ENCODE data around the gene ARHGEF28. TPM values are rescaled to one million over a fixed set of nuclear protein-coding genes. Genes with fewer than 3 reads are reported as not detected.

Gene ARHGEF28
- total RNA-seq, 1 donor from 2014 or later, result 8.5 TPM

GRCh38 chr5:73783828-73784227 lies 157.8 kb downstream of the ARHGEF28 start:
- Mint-ChIP-seq H3K9me3 (ENCODE audit: unreplicated experiment) (no peaks in the 10 kb centered on the region), H3K27ac (ENCODE audit: unreplicated experiment) (no peak overlapping the region), H3K4me3 (ENCODE audit: unreplicated experiment) (no peak overlapping the region), H3K4me1 (ENCODE audit: low read depth, unreplicated experiment) (no peaks in the 10 kb centered on the region), H3K36me3 (ENCODE audit: low read depth, unreplicated experiment) (no peaks in the 10 kb centered on the region), H3K27me3 (ENCODE audit: low read depth, unreplicated experiment) (no peaks in the 10 kb centered on the region)
- H3K79me2 ChIP-seq (ENCODE audit: insufficient read depth, low read length), result no peaks in the 10 kb centered on the region
- no peaks in the 10 kb centered on the region for H3K27me3 ChIP-seq (ENCODE audit: insufficient read depth, low read length)
- H3K27ac ChIP-seq (ENCODE audit: low read depth, low read length), result no peak overlapping the region
- no peak overlapping the region for H2AFZ ChIP-seq (ENCODE audit: low read depth, low read length)
- H3K36me3 ChIP-seq (ENCODE audit: insufficient read depth, low read length), result no peaks in the 10 kb centered on the region
- H3K9me3 ChIP-seq (ENCODE audit: insufficient read depth, low read depth, low read length), result no peaks in the 10 kb centered on the region
- TF ChIP-seq EZH2 (IDR thresholded peaks at IDR 0.05; ENCODE audit: insufficient read depth, low read length) (no peak), CTCF (IDR thresholded peaks at IDR 0.05; ENCODE audit: insufficient read depth, low read depth, low read length) (peak; percentile 26)
- H4K20me1 ChIP-seq (ENCODE audit: insufficient read depth, low read length), result no peaks in the 10 kb centered on the region
- H3K4me3 ChIP-seq (ENCODE audit: insufficient read depth, low read depth, low read length), result no peak overlapping the region
- H3K4me2 ChIP-seq (ENCODE audit: low read length), result no peak overlapping the region
- H3K4me1 ChIP-seq (ENCODE audit: insufficient read depth, low read length), result no peaks in the 10 kb centered on the region
- DNase-seq (ENCODE audit: low read depth) (peak; percentile 29), FAIRE-seq (peak; percentile 58)
- H3K9ac ChIP-seq (ENCODE audit: low read length), result no peak overlapping the region

GRCh38 chr5:73786043-73786831 lies 160.2 kb downstream of the ARHGEF28 start:
- H2AFZ ChIP-seq (ENCODE audit: low read depth, low read length), result no peak overlapping the region
- no peak overlapping the region for H3K27ac ChIP-seq (ENCODE audit: low read depth, low read length)
- no peak overlapping the region for H3K9ac ChIP-seq (ENCODE audit: low read length)
- no peaks in the 10 kb centered on the region for H3K4me1 ChIP-seq (ENCODE audit: insufficient read depth, low read length)
- no peaks in the 10 kb centered on the region for H4K20me1 ChIP-seq (ENCODE audit: insufficient read depth, low read length)
- DNase-seq (ENCODE audit: low read depth) (no peak), FAIRE-seq (no peak)
- no peaks in the 10 kb centered on the region for H3K27me3 ChIP-seq (ENCODE audit: insufficient read depth, low read length)
- no peaks in the 10 kb centered on the region for H3K27me3 Mint-ChIP-seq (ENCODE audit: low read depth, unreplicated experiment)
- peak overlapping the region; percentile 15 for H3K27ac Mint-ChIP-seq (ENCODE audit: unreplicated experiment)
- H3K4me3 Mint-ChIP-seq (ENCODE audit: unreplicated experiment), result no peak overlapping the region
- no peaks in the 10 kb centered on the region for H3K36me3 Mint-ChIP-seq (ENCODE audit: low read depth, unreplicated experiment)
- TF ChIP-seq CTCF (IDR thresholded peaks at IDR 0.05; ENCODE audit: insufficient read depth, low read depth, low read length), result no peak
- TF ChIP-seq EZH2 (IDR thresholded peaks at IDR 0.05; ENCODE audit: insufficient read depth, low read length), result no peak
- no peaks in the 10 kb centered on the region for H3K4me1 Mint-ChIP-seq (ENCODE audit: low read depth, unreplicated experiment)
- H3K36me3 ChIP-seq (ENCODE audit: insufficient read depth, low read length), result no peaks in the 10 kb centered on the region
- no peaks in the 10 kb centered on the region for H3K9me3 Mint-ChIP-seq (ENCODE audit: unreplicated experiment)
- no peaks in the 10 kb centered on the region for H3K9me3 ChIP-seq (ENCODE audit: insufficient read depth, low read depth, low read length)
- H3K4me2 ChIP-seq (ENCODE audit: low read length), result no peak overlapping the region
- no peak overlapping the region for H3K4me3 ChIP-seq (ENCODE audit: insufficient read depth, low read depth, low read length)
- H3K79me2 ChIP-seq (ENCODE audit: insufficient read depth, low read length), result no peaks in the 10 kb centered on the region

- H2AFZ ChIP-seq (ENCODE audit: low read depth, low read length), result no peak overlapping the region
- no peaks in the 10 kb centered on the region for H3K9me3 Mint-ChIP-seq (ENCODE audit: unreplicated experiment)
- DNase-seq (ENCODE audit: low read depth) (peak; percentile 14), FAIRE-seq (no peak)
- H3K9me3 ChIP-seq (ENCODE audit: insufficient read depth, low read depth, low read length), result no peaks in the 10 kb centered on the region
- no peak overlapping the region for H3K27ac ChIP-seq (ENCODE audit: low read depth, low read length)
- H3K27me3 ChIP-seq (ENCODE audit: insufficient read depth, low read length), result no peaks in the 10 kb centered on the region
- no peaks in the 10 kb centered on the region for H3K36me3 ChIP-seq (ENCODE audit: insufficient read depth, low read length)
- H4K20me1 ChIP-seq (ENCODE audit: insufficient read depth, low read length), result no peaks in the 10 kb centered on the region
- no peaks in the 10 kb centered on the region for H3K79me2 ChIP-seq (ENCODE audit: insufficient read depth, low read length)
- no peaks in the 10 kb centered on the region for H3K36me3 Mint-ChIP-seq (ENCODE audit: low read depth, unreplicated experiment)
- no peaks in the 10 kb centered on the region for H3K27me3 Mint-ChIP-seq (ENCODE audit: low read depth, unreplicated experiment)
- no peak overlapping the region for H3K4me3 Mint-ChIP-seq (ENCODE audit: unreplicated experiment)
- H3K9ac ChIP-seq (ENCODE audit: low read length), result no peak overlapping the region
- H3K4me3 ChIP-seq (ENCODE audit: insufficient read depth, low read depth, low read length), result no peak overlapping the region
- peaks cover 12% of the 10 kb centered on the region for H3K4me1 ChIP-seq (ENCODE audit: insufficient read depth, low read length)
- TF ChIP-seq EZH2 (IDR thresholded peaks at IDR 0.05; ENCODE audit: insufficient read depth, low read length) (no peak), CTCF (IDR thresholded peaks at IDR 0.05; ENCODE audit: insufficient read depth, low read depth, low read length) (no peak)
- H3K27ac Mint-ChIP-seq (ENCODE audit: unreplicated experiment), result no peak overlapping the region
- peaks cover 7% of the 10 kb centered on the region for H3K4me1 Mint-ChIP-seq (ENCODE audit: low read depth, unreplicated experiment)
- H3K4me2 ChIP-seq (ENCODE audit: low read length), result no peak overlapping the region
Observed at GRCh38 chr5:73789851-73790281, 163.9 kb downstream of the ARHGEF28 start.
